Anterior cingulate cortex (tissue), 58 donors: ENCODE data around the gene RYR1.
"Not testable (repeated sequence)": the region's sequence is repeated elsewhere in the genome, so short reads cannot be mapped to it uniquely, and the experiment has no call there.

Experiments
- DNase-seq, 58 donors: peaks; one replicate each; lab custom pipeline; 2025; lab: John Stamatoyannopoulos, UW

Gene RYR1

GRCh38 chr19:38399081-38399480 lies 34.4 kb upstream of the RYR1 start:
- no peak for DNase-seq

GRCh38 chr19:38399537-38399936 lies 34.0 kb upstream of the RYR1 start:
- no peak for DNase-seq

- DNase-seq: no peak
Observed at GRCh38 chr19:38400361-38400760, 33.1 kb upstream of the RYR1 start.

GRCh38 chr19:38401148-38401547 lies 32.3 kb upstream of the RYR1 start:
- no peak for DNase-seq

GRCh38 chr19:38402623-38402966 lies 30.9 kb upstream of the RYR1 start:
- DNase-seq: no peak

- DNase-seq: peak; percentile 57 to 99 (median 96)
Observed at GRCh38 chr19:38402967-38403674, 30.4 kb upstream of the RYR1 start, which contains the start of gene FAM98C. FAM98C (plus strand) TSS chr19:38403093; CDS start chr19:38403154, 61 bp downstream.

GRCh38 chr19:38404858-38405257 lies 28.6 kb upstream of the RYR1 start:
- no peak for DNase-seq

GRCh38 chr19:38405276-38405675 lies 28.2 kb upstream of the RYR1 start:
- DNase-seq: no peak

GRCh38 chr19:38409631-38410133 lies 23.8 kb upstream of the RYR1 start:
- no peak for DNase-seq

GRCh38 chr19:38410407-38410806 lies 23.1 kb upstream of the RYR1 start:
- not testable (repeated sequence) for DNase-seq

- DNase-seq: no peak
Observed at GRCh38 chr19:38411041-38411712, 22.3 kb upstream of the RYR1 start.

- not testable (repeated sequence) for DNase-seq
Observed at GRCh38 chr19:38411898-38412297, 21.6 kb upstream of the RYR1 start.

- no peak for DNase-seq
Observed at GRCh38 chr19:38412491-38412890, 21.0 kb upstream of the RYR1 start.

GRCh38 chr19:38412961-38413360 lies 20.5 kb upstream of the RYR1 start:
- no peak for DNase-seq

- DNase-seq: no peak
Observed at GRCh38 chr19:38413416-38413815, 20.1 kb upstream of the RYR1 start.

GRCh38 chr19:38417146-38417543 lies 16.3 kb upstream of the RYR1 start:
- no peak for DNase-seq

GRCh38 chr19:38417544-38418506 lies 15.7 kb upstream of the RYR1 start:
- peak in 6 of 58 donors; percentile 4 to 64 (median 10) for DNase-seq

- DNase-seq: no peak
Observed at GRCh38 chr19:38420935-38421334, 12.6 kb upstream of the RYR1 start.

- DNase-seq: no peak
Observed at GRCh38 chr19:38421856-38422255, 11.6 kb upstream of the RYR1 start.

GRCh38 chr19:38422438-38422837 lies 11.1 kb upstream of the RYR1 start:
- DNase-seq: no peak

GRCh38 chr19:38424272-38424671 lies 9.2 kb upstream of the RYR1 start:
- DNase-seq: no peak
